ENCODE results near the gene ZBTB20.

DNA sequence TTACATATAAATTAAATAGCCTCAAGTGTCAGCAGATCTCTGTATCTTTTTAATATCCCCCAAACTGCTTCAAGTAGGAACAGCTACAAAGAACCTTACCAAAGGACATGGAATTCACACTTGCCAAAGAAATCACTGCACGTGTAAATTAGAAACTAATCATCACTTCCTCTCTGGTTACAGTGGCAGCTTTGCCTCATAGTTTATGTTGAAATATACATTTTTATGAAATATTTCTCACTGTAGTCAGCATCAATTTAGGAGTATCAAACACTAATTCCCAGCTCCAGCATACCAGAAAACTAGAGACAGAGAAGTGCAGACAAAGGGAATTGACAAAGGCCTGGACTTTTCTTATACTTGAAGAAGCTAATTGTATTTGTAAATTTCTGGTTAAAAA is 592.4 kb downstream of the ZBTB20 start:
- TF ChIP-seq, protein P1, sequence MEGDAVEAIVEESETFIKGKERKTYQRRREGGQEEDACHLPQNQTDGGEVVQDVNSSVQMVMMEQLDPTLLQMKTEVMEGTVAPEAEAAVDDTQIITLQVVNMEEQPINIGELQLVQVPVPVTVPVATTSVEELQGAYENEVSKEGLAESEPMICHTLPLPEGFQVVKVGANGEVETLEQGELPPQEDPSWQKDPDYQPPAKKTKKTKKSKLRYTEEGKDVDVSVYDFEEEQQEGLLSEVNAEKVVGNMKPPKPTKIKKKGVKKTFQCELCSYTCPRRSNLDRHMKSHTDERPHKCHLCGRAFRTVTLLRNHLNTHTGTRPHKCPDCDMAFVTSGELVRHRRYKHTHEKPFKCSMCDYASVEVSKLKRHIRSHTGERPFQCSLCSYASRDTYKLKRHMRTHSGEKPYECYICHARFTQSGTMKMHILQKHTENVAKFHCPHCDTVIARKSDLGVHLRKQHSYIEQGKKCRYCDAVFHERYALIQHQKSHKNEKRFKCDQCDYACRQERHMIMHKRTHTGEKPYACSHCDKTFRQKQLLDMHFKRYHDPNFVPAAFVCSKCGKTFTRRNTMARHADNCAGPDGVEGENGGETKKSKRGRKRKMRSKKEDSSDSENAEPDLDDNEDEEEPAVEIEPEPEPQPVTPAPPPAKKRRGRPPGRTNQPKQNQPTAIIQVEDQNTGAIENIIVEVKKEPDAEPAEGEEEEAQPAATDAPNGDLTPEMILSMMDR (IDR thresholded peaks at IDR 0.05) = no peak
- TF ChIP-seq POLR2A (IDR thresholded peaks at IDR 0.05) = no peak

All from right lobe of liver (tissue), 4 donors.